ENCODE measurements around the gene ZNF438. TPM values are rescaled to one million over a fixed set of nuclear protein-coding genes. Genes with fewer than 3 reads are reported as not detected.
"Not testable (repeated sequence)": the region's sequence is repeated elsewhere in the genome, so short reads cannot be mapped to it uniquely, and the experiment has no call there.

ZNF438 gene
- total RNA-seq, 1 donor: 4.7 TPM

- H3K4me3 ChIP-seq (ENCODE audit: low read depth, low read length): no peak overlapping the region
- DNase-seq (ENCODE audit: low read depth): no peak
- no peak for TF ChIP-seq CTCF (IDR thresholded peaks at IDR 0.05; ENCODE audit: insufficient read depth, low read depth, low read length)
These were observed 41.3 kb downstream of the ZNF438 start for GRCh38 chr10:30990351-30990750.

DNA sequence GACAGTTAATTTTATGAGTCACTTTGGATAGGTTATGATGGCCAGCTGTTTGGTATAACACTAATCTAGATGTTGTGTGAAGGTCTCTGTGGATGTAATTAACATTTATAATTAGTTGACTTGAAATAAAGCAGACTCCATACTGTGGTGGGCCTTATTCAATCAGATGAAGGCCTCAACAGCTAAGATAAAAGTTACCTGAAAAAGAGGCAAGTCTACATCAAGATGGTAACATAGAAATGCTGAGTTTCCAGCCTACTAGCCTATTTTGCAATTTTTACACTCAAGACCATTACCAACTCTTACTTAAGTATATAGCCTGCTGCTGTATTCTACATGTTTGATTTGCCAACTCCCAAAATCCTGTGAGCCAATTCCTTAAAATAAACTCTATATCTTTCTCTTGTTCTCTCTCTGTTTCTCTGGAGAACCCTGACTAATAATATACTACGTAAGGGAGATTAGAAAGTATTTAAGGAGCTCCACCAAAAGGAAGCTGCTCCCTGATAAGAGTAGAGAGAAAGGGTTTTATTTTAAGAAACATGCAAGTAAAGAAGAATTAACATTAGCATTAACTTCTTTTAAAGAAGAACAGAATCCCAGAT is 42.7 kb downstream of the ZNF438 start:
- TF ChIP-seq CTCF (IDR thresholded peaks at IDR 0.05; ENCODE audit: insufficient read depth, low read depth, low read length): no peak
- H3K4me3 ChIP-seq (ENCODE audit: low read depth, low read length): no peak overlapping the region
- DNase-seq (ENCODE audit: low read depth): peak; percentile 86

DNA sequence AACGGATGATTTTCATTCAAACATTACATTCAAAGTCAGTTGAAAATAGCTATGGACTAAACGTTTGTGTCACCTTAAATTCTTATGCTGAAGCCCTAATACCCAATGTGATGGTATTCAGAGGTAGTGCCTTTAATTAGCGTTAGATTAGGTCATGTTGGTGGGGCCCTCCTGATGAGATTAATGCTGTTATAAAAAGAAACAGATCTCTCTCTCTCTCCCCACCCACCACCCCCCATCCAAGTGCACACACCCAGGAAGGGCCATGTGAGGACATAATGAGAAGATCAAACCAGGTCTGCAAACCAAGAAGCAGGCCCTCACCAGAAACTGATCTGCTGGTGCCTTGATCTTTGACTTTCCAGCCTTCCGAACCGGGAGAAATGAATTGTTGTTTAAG is 44.2 kb downstream of the ZNF438 start:
- no peak for TF ChIP-seq CTCF (IDR thresholded peaks at IDR 0.05; ENCODE audit: insufficient read depth, low read depth, low read length)
- no peak overlapping the region for H3K4me3 ChIP-seq (ENCODE audit: low read depth, low read length)
- no peak for DNase-seq (ENCODE audit: low read depth)

GRCh38 chr10:30986053-30986555 is 45.6 kb downstream of the ZNF438 start:
- no peak for TF ChIP-seq CTCF (IDR thresholded peaks at IDR 0.05; ENCODE audit: insufficient read depth, low read depth, low read length)
- DNase-seq (ENCODE audit: low read depth): peak; percentile 84
- no peak overlapping the region for H3K4me3 ChIP-seq (ENCODE audit: low read depth, low read length)

- TF ChIP-seq CTCF (IDR thresholded peaks at IDR 0.05; ENCODE audit: insufficient read depth, low read depth, low read length): no peak
- no peak overlapping the region for H3K4me3 ChIP-seq (ENCODE audit: low read depth, low read length)
- DNase-seq (ENCODE audit: low read depth): peak; percentile 46
These were observed 46.2 kb downstream of the ZNF438 start for GRCh38 chr10:30985512-30985911.

DNA sequence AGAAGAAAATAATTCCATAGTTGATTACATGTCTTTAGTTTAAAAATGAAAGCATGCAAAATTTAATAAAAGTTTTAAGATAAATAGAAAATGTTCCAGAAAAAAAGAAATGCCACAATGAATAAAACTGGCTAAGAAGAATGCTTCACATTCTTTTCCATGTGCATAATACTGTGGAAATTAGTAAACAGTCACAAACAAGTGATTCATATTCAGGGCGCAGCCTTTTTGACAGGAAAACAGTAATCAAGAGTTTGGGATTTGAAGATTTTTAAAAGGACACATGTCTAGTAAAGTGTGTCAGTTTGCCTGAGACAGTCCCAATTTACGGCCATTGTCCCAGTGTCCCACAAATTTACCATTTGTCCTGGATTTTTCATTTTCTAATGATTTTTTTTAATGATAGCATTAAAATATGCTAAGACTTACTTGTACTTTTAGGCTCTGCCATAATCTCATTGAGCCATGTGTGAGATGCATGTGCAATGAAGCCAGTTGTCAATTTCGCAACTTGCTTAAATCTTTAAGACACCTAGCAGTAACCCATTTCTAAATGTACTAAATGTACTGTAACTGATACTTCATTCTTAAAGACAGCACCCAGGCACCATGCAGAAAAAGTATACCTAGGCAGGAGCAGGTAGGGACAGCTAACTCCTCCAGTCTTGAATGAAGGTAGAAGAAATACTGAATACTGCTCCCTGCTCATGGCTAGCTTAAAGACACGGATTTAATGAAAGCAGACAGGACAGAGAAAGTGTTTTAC is 46.9 kb downstream of the ZNF438 start:
- peak; percentile 91 for DNase-seq (ENCODE audit: low read depth)
- no peak for TF ChIP-seq CTCF (IDR thresholded peaks at IDR 0.05; ENCODE audit: insufficient read depth, low read depth, low read length)
- H3K4me3 ChIP-seq (ENCODE audit: low read depth, low read length): no peak overlapping the region

DNA sequence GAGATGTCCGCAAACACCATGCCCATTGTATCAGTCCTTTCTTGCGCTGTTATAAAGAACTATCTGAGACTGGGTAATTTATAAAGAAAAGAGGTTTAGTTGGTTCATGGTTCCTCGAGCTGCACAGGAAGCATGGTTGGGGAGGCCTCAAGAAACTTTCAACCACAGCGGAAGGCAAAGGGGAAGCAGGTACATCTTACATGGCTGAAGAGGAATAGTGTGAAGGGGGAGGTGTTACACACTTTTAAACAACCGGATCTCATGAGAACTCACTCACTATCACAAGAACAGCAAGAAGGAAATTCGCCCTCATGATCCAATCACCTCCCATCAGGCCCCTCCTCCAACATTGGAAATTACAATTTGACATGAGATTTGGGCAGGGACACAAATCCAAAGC is 48.5 kb downstream of the ZNF438 start:
- not testable (repeated sequence) for DNase-seq (ENCODE audit: low read depth); H3K4me3 ChIP-seq (ENCODE audit: low read depth, low read length)
